Suppressor macrophage treated with lipopolysaccharide for 1 hour (primary cell): ENCODE results near the gene MUC15.

ENCODE experiments used
- DNase-seq, 3 donors: peaks; one replicate each; pipeline ENCODE4 v3.0.0-alpha.2; 2020 to 2022

MUC15 gene

DNA sequence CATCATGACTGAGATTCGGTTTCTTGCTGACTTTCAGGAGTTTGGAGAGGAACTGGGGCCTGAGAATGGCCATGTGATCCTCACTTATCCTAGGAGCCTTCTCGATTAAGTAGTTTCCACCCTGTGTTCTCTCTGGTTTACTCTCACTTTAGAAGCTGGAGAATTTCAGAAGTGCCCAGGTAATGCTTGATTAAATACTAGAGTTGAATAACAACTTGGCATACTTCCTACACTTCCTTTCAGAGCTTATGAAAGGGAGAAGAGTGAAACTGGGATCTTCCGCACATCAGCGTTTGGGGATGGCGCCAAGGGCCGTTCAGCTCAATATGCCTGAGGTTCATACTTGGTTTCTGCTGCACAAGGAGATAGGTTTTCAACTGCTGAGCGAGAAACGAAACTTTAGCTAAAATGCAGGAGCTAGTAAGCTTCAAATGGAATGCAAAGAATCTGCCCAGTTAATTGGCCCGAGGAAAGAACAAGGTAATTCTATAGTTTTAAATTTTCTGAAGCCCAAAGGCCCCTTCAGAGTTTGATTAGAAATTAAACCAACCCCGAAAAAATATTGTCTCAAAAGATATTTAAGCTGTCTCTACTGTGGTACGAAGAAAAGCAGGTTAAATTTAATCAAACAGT is 823 bp upstream of the MUC15 start:
- no peak for DNase-seq

- no peak for DNase-seq
Observed at GRCh38 chr11:26569646-26570045, 2.4 kb downstream of the MUC15 start.

DNA sequence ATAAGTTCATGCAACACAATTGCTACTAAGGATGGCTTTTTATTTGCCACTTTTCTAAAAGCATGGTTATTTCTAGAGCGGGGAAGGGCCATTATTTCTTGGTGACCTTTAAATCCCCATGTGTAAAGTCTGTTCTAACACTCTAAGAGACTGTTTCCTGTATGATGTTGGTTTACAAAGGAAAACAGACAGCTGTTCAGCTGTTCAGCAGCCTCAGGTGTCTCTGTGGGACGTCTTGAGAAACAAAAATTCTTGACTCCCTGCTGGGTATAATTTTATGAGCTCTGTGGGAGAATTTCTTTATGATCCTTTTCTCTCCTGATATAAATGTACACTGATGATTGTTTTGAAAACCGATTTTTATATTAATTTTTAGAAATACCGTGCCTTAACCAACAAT is 13.9 kb downstream of the MUC15 start:
- no peak for DNase-seq

GRCh38 chr11:26557666-26558065 is 14.4 kb downstream of the MUC15 start:
- no peak for DNase-seq

- no peak for DNase-seq
Observed at GRCh38 chr11:26556582-26556981, 15.5 kb downstream of the MUC15 start.

DNA sequence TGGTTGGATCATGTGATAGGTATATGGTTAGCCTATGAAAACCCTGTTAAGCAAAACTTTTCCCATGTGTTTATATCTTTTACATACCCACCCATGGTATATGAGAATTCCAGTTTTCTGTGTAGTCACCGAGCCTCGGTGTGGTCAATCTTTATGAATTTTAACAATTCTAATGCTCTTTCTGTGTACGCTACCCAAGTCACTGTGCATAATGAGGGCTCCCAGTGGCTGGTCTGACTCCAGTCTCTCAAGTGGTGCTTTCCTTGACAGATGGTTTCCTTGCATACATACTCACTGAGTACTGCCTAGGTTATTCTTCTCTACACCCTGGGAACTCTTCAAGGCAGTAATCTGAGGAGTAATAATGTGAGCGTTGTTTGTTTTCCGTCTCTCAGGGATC is 17.6 kb downstream of the MUC15 start:
- DNase-seq = no peak

DNA sequence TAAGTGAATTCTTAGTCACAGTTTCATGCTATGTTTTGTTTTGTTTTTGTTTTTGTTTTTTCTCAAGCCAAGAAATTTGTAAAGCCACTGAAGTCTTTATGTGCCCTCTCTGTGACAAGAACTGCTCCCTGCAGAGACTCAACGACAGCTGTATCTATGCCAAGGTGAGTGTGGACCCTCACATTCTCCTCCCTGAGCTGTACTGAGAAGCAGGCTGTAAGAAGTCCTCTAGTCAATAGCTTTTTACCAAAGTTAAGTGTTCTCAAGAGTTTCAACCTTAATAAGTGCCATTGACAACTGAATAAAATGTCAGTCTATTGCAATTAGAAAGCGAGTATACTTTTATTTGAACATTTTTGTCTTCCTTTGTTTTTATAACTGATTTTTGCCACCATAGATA is 18.9 kb downstream of the MUC15 start:
- no peak for DNase-seq

DNA sequence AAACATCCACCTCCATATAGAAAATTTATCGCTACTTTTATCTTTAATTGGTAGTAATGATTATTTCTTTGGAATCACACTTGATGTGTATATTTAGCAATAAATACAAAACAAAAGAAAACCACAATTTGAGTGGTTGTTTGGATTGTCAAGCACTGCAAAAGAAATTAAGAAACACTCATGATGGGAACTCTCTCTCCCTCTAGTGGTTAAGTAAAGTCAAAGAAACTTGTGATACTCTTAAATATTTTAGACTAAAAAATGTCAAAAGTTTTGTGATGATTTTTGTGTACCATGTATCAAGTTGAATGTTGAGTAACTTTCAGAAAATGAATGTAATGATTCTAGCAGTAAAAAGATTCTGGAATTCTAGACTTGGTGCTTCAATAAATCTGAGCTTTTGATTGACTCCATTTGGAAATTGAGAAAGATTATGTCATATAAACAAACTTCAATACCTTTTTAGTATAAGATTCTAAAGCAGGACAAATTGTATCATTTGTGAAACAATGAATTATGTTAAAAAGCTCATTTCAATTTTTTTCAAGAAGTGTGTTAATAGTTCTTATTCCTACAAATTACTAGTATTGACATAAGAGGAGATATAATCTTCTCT is 20.8 kb downstream of the MUC15 start:
- DNase-seq = peak in 1 of 3 donors; percentile 1

GRCh38 chr11:26550022-26550421 is 22.0 kb downstream of the MUC15 start:
- DNase-seq = no peak

DNA sequence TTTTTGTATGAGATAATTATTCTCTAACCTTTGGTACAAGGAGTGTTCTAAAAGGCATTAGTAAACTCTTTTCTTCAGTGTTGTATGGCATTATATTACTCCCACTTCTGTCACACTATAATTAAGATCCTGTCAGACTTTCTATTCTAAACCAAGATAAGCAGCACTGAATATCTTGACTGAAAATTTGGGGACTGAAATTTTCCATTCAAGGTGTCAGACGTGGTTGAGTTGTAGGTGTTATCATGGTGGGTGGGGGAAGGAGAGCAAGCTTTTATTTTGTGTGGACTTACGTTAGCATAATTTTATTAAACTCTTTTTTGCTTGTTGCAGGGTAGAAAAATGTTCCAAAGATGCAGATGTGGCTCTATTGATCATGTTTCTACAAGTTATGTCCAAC is 22.9 kb downstream of the MUC15 start:
- no peak for DNase-seq

- DNase-seq = no peak
Observed at GRCh38 chr11:26541870-26542269, 30.2 kb downstream of the MUC15 start.

DNA sequence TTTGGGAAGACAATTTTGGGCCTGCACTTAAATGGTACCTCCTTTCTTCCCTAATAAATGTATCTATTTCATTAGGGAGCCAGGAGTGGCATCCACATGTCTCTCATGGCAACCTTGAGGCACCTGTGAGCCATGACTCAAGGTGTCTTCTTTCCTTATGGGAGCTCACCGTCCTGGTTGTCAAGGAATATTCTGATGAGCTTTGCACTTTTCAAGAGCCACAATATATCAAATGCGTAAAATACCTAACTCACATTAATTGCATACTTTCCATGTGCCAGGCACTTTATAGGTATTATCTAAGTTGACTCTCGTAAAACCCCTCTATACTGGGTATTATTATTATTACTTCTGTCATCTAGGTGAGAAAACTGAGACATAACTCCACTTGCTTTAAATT is 32.5 kb downstream of the MUC15 start:
- DNase-seq = no peak

DNA sequence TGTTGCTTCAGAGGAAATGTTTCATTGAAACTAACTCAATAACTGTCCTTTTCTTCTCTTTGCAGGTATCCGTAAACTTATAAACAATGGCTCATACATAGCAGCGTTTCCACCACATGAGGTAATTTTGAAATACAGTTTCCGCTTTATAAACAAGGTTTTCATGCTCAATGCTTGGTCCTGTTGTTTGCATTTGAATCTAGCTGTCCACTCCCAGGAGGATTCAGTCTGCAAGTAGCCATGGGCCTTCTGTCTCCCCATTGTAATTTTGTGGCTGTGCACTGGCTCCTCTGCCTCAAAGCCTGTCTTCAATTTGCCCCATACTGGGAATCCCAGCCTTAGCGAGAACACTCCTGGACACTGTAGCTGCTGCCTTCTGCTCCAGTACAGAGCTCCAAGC is 34.7 kb downstream of the MUC15 start:
- no peak for DNase-seq

GRCh38 chr11:26527685-26528084 is 44.4 kb downstream of the MUC15 start:
- no peak for DNase-seq

DNA sequence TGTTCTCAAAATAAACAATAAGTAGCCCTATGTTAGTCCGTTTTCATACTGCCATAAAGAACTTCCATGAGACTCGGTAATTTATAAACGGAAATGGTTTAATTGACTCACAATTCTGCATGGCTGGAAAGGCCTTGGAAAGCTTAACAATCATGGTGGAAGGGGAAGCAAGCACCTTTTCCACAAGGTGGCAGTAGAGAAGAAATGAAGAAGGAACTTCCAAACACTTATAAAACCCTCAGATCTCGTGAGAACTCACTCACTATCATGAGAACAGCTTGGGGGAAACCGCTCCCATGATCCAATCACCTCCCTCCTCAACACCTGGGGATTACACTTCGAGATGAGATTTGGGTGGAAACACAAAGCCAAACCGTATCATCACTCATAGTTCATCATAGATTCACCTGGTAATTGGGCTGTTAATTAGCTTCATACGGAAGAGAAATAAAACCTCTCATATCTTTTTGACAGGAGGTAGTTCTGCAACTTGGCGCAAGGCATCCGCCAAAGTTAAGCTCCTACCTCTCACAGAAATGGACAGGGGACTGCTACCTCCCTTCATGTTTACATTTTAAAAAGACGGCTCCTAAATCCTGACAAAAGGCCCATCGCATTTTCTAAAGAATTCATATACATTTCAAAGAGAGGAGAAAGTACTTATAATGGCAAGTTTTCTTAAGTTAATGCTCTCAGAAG is 49.0 kb downstream of the MUC15 start:
- peak in 1 of 3 donors; percentile 7 for DNase-seq

- no peak for DNase-seq
Observed at GRCh38 chr11:26519469-26519868, 52.6 kb downstream of the MUC15 start.

GRCh38 chr11:26512196-26512595 is 59.9 kb downstream of the MUC15 start:
- no peak for DNase-seq

- no peak for DNase-seq
Observed at GRCh38 chr11:26510756-26511155, 61.3 kb downstream of the MUC15 start.

DNA sequence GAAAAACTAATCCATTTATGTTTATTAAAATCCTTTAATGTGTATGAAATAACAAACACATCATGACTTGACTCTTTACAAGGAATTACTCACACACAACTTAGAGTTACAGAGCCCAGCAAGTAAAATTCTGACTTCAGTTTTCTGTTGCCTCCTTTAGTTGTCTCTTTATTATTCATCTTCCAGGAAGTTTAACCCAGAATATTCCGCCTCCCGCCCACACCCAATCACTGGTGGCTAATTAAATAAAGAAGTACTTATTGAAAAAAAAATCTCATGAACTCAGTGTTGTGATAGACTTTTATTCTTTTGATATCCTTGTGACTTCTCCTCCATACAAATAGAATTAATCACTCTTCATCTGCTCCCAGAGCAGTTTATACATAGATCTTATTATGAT is 61.9 kb downstream of the MUC15 start:
- no peak for DNase-seq
